Heart left ventricle (tissue), 16 donors: ENCODE results near the gene ZBTB38. TPM values are rescaled to one million over a fixed set of nuclear protein-coding genes. Genes with fewer than 3 reads are reported as not detected.

Experiments used
- ATAC-seq, 4 donors: fragments of 200-7000 bp; cut with Tn5 transposase; one replicate each; pipeline ENCODE4 v1.9.1; 2020 to 2022; ENCODE audit warnings: moderate library complexity in 4 of 4, mild to moderate bottlenecking in 3 of 4, moderate number of reproducible peaks in 1 of 4
- DNase-seq, 5 donors: peaks; one replicate each; pipeline ENCODE4 v3.0.0-alpha.2; 2020
- H3K27ac ChIP-seq, 12 donors: fragments of 200-600 bp; sonication (generic) in 4 of 12; one replicate each; pipeline versions ENCODE4 v1.5.0 to v1.8.0; 2016 to 2022; ENCODE audit warnings: mild to moderate bottlenecking in 2 of 12
- H3K27me3 ChIP-seq, 9 donors: fragments of 200-600 bp; sonication (generic) in 2 of 9; one replicate each; pipeline versions ENCODE4 v1.5.1 to v1.8.0; 2016 to 2022; ENCODE audit warnings: mild to moderate bottlenecking in 3 of 9
- H3K36me3 ChIP-seq, 9 donors: fragments of 200-600 bp; sonication (generic) in 2 of 9; one replicate each; pipeline versions ENCODE4 v1.5.0 to v1.8.0; 2018 to 2022; ENCODE audit warnings: mild to moderate bottlenecking in 2 of 9
- H3K4me1 ChIP-seq, 12 donors: fragments of 200-600 bp; sonication (generic) in 4 of 12; one replicate each; pipeline versions ENCODE4 v1.5.0 to v1.8.0; 2016 to 2022; ENCODE audit warnings: mild to moderate bottlenecking in 3 of 12
- H3K4me3 ChIP-seq, 12 donors: fragments of 200-600 bp; sonication (generic) in 4 of 12; one replicate each; pipeline versions ENCODE4 v1.5.0 to v1.8.0; 2017 to 2022; ENCODE audit warnings: mild to moderate bottlenecking in 9 of 12, moderate library complexity in 4 of 12
- H3K9me3 ChIP-seq, 12 donors: fragments of 200-600 bp; sonication (generic) in 4 of 12; one replicate each; pipeline versions ENCODE4 v1.5.0 to v1.8.0; 2016 to 2022; ENCODE audit warnings: mild to moderate bottlenecking in 1 of 12
- POLR2A ChIP-seq, 2 donors: fragments of 450-650 bp; IDR thresholded peaks; one replicate each; pipeline ENCODE4 v1.6.1; 2017; ENCODE audit warnings: antibody characterized with exemption in 2 of 2, mild to moderate bottlenecking in 2 of 2, moderate library complexity in 2 of 2
- WGBS, 4 donors: extraction: QIAGEN DNeasy Blood & Tissue Kit in 2 of 4; methylation state at CpG; one replicate each; pipeline versions ENCODE4 v1.1.5 to v1.1.7; 2013 to 2018; 5-methylcytosine and 5-hydroxymethylcytosine counted together
- intact Hi-C, 10 donors: fragments of 100-400 bp; cut with DNase I; formaldehyde crosslinking; loops; one replicate each; pipeline versions ENCODE4 v1.11.1 to v1.14.2; 2022
- polyA plus RNA-seq, 2 donors: library from polyadenylated mRNA; stranded (reverse); fragments of 200-250 nt; gene quantifications; one replicate each; pipeline ENCODE4 v1.2.3, GENCODE V29; 2013
- total RNA-seq, 9 donors: library from RNA; depleted of rRNA in 2 of 9; stranded (reverse); fragments of >200 nt in 2 of 9; fragmentation: NEBNext Ultra II Directional in 3 of 9; extraction: Animal tissue kit (Norgen Biotek cat#: 25700) in 3 of 9; gene quantifications; one replicate each; pipeline versions ENCODE4 v1.1.0 to v1.2.4, GENCODE V29; 2016 to 2023
- TF ChIP-seq, protein P1 (sequence below), 12 donors: fragments of 200-600 bp; sonication (generic) in 4 of 12; IDR thresholded peaks; one replicate each; pipeline versions ENCODE4 v1.5.0 to v1.8.0; 2018 to 2022; ENCODE audit warnings: antibody characterized with exemption in 12 of 12, mild to moderate bottlenecking in 5 of 12
- donor health status: ischemic (EF 13 %, LVEDD 7.1; RV severe dilation, severe dysfunction).
- donor health status: healthy with polysubstance abuse.
- donor health status: DM: no; HTN: yes; CAD: no.
- donor health status: DM: no; HTN: no; CAD: no.
- donor health status: ischemic (EF 25% LVEDD 6.9; RV normal size, moderate dysfunction).
- donor health status: ischemic (EF 25% LVEDD 5.7; RV mildly dilated, moderate dysfunction).
- donor health status: healthy.
- donor health status: DM: yes; HTN: yes; CAD: no.
- donor health status: ischemic (EF 35%, LVEDD 5.7; RV mildly dilated, moderate dysfunction).
- donor health status: nonischemic (EF 11% LVEDD 7.7; RV severe dilation, severe dysfunction).
- donor health status: DM: yes; HTN: yes; CAD: no.
- donor health status: PGD.
- donor health status: ischemic (EF 29% LVEDD 5.4; RV normal size, mild dysfunction).
- donor health status: nonischemic (EF 23%, LVEDD 6.1; RV moderate dilation, normal function).

The ZBTB38 gene
- total and polyA plus RNA-seq, 11 donors, result 15.5 to 189 (median 128) TPM

DNA sequence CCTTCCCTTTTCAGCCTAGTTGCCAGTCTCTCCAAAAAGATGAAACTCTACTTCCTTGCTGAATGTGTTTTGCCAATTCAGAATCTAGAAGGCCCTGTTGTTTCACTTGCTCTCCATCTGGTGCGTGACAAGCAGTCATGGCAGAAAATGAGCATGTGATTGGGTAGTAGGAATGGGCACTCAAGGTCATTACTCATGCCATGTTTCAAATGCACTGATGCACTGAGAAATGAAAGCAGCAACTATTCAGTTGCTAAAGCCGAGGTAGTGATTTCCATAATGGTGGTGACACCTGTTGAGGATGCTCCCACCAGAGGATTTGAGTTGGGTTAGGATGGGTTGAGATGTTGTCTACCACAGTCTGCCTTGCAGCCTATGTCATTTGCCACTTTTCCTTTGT, 12.7 kb downstream of the ZBTB38 start:
- DNase-seq, result no peak
- peaks cover 0 to 63% (median 21%) of the 10 kb centered on the region in 9 donors for H3K36me3 ChIP-seq
- intact Hi-C loops, result no loop called here
- H3K4me1 ChIP-seq, result peaks cover 0 to 21% (median 4%) of the 10 kb centered on the region in 12 donors
- TF ChIP-seq POLR2A (IDR thresholded peaks at IDR 0.05), result no peak
- TF ChIP-seq, protein P1, sequence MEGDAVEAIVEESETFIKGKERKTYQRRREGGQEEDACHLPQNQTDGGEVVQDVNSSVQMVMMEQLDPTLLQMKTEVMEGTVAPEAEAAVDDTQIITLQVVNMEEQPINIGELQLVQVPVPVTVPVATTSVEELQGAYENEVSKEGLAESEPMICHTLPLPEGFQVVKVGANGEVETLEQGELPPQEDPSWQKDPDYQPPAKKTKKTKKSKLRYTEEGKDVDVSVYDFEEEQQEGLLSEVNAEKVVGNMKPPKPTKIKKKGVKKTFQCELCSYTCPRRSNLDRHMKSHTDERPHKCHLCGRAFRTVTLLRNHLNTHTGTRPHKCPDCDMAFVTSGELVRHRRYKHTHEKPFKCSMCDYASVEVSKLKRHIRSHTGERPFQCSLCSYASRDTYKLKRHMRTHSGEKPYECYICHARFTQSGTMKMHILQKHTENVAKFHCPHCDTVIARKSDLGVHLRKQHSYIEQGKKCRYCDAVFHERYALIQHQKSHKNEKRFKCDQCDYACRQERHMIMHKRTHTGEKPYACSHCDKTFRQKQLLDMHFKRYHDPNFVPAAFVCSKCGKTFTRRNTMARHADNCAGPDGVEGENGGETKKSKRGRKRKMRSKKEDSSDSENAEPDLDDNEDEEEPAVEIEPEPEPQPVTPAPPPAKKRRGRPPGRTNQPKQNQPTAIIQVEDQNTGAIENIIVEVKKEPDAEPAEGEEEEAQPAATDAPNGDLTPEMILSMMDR (IDR thresholded peaks at IDR 0.05), result no peak
- ATAC-seq, result no peak
- no peaks in the 10 kb centered on the region for H3K27me3 ChIP-seq
- peak overlapping the region in 2 of 12 donors; percentile 39 to 63 for H3K27ac ChIP-seq
- WGBS, 4 donors, result 87 to 100% (median 95%) methylated on average over 2 of the region's 2 CpGs
- H3K4me3 ChIP-seq, result no peak overlapping the region
- H3K9me3 ChIP-seq, result no peaks in the 10 kb centered on the region

DNA sequence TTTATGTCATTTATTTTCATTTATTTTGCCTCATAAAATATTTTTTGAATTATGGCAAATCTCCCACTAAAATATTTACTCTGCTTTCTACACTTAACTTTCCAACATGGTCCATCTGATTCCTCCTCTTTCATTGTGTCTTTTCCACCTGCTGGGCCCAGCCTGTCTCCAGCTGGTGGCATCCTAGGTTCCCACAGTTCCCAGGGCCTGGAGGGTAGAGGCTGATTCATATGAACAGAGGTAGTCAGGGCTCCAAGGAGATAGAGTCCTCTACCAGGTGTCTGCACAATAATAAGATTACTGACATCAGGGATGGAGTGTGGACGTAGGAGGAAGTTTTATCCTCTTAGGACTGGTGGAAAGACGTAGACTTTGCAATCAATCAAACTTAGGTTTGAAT, 14.3 kb downstream of the ZBTB38 start:
- ATAC-seq (no peak), DNase-seq (no peak)
- Histone ChIP-seq H3K27ac (no peak overlapping the region), H3K4me3 (no peak overlapping the region), H3K27me3 (no peaks in the 10 kb centered on the region), H3K4me1 (peaks cover 0 to 20% (median 4%) of the 10 kb centered on the region in 12 donors), H3K9me3 (no peaks in the 10 kb centered on the region), H3K36me3 (peaks cover 0 to 56% (median 28%) of the 10 kb centered on the region in 9 donors)
- no peak for TF ChIP-seq POLR2A (IDR thresholded peaks at IDR 0.05)
- TF ChIP-seq, protein P1 (IDR thresholded peaks at IDR 0.05), result no peak
- 90 to 94% (median 91%) methylated on average over 2 of the region's 2 CpGs for WGBS, 4 donors
- intact Hi-C loops, result no loop called here

- Histone ChIP-seq H3K27me3 (no peaks in the 10 kb centered on the region), H3K4me3 (no peak overlapping the region), H3K27ac (peak overlapping the region in 1 of 12 donors; percentile 36), H3K36me3 (peaks cover 0 to 55% (median 28%) of the 10 kb centered on the region in 9 donors), H3K4me1 (peaks cover 0 to 20% (median 5%) of the 10 kb centered on the region in 12 donors), H3K9me3 (no peaks in the 10 kb centered on the region)
- TF ChIP-seq POLR2A (IDR thresholded peaks at IDR 0.05), result no peak
- TF ChIP-seq, protein P1 (IDR thresholded peaks at IDR 0.05), result no peak
- WGBS, 4 donors, result 73 to 83% (median 81%) methylated on average over 14 of the region's 14 CpGs
- intact Hi-C loops, result no loop called here
- no peak for ATAC-seq
- no peak for DNase-seq
Observed at GRCh38 chr3:141383555-141384129, 15.3 kb downstream of the ZBTB38 start.

DNA sequence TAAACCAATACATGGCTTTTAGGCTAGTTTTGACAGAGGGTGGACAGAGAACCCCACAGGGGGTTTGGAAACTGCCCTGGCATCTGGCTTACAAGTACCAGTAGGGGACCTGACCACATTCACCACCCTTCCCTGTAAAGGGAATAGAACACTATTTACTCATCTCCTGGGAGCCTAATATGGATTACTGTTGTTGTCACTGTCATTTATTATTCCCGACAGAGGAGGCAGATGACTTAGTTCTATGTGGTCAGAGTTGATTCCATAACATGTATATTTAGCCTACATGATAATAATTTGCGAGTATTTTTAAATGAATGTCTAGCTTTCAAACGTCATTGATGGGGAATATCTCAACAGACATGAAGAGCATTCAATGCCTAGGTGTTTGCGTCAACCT, 15.9 kb downstream of the ZBTB38 start:
- Histone ChIP-seq H3K9me3 (no peaks in the 10 kb centered on the region), H3K4me3 (no peak overlapping the region), H3K36me3 (peaks cover 0 to 55% (median 28%) of the 10 kb centered on the region in 9 donors), H3K27me3 (no peaks in the 10 kb centered on the region), H3K27ac (peak overlapping the region in 1 of 12 donors; percentile 36), H3K4me1 (peaks cover 0 to 20% (median 5%) of the 10 kb centered on the region in 12 donors)
- WGBS, 4 donors, result 76 to 86% (median 83%) methylated on average over 4 of the region's 4 CpGs
- DNase-seq (no peak), ATAC-seq (no peak)
- intact Hi-C loops, result no loop called here
- TF ChIP-seq, protein P1 (IDR thresholded peaks at IDR 0.05), result no peak
- TF ChIP-seq POLR2A (IDR thresholded peaks at IDR 0.05), result no peak
